Stimulated activated CD8-positive, alpha-beta memory T cell treated with anti-CD3 and anti-CD28 coated beads, Interleukin-4, amount 100 ng/mL, for 1 hour (primary cell): ENCODE measurements around the gene SSBP2.
"Not testable (repeated sequence)": the region's sequence is repeated elsewhere in the genome, so short reads cannot be mapped to it uniquely, and the experiment has no call there.

Source experiments
- DNase-seq, 2 donors: peaks; one replicate each; pipeline ENCODE4 v3.0.0-alpha.2; 2020; ENCODE audit warnings: low read depth in 2 of 2, low spot score in 1 of 2

Gene SSBP2

GRCh38 chr5:81533629-81534405 lies 217.1 kb downstream of the SSBP2 start:
- DNase-seq, result no peak

DNA sequence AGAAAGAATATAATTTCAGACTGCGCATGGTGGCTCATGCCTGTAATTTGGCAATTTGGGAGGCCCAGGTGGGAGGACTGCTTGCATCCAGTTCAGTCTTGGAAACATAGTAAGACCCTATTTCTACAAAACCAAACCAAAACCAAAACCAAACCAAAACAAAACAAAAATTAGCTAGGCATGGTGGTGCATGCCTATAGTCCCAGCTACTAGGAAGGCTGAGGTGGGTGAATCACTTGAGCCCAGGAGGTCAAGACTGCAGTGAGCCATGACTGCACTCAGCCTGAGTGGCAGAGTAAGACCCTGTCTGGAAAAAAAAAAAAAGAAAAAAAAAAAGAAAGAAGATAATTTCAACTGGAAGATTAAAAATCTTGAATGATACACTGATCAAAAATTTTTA lies 220.0 kb downstream of the SSBP2 start:
- DNase-seq, result no peak

DNA sequence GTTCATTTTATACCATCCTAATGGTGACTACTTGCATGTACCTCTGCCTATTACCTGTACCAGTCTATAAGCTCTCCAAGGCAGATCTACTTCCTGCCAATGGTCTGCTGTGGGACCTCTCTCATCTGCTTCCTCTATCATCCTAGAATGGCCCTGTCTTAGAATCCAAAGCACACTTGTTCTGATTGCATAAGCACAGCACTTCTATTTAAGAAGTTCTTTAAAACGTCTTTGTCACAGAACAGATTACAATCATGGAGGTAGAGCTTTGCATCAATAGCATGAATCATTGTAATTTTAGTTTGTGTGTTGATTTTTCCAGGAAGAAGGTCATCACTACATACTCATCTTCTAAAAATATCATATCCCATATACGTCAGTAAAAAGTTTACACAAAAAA lies 225.2 kb downstream of the SSBP2 start:
- no peak for DNase-seq

DNA sequence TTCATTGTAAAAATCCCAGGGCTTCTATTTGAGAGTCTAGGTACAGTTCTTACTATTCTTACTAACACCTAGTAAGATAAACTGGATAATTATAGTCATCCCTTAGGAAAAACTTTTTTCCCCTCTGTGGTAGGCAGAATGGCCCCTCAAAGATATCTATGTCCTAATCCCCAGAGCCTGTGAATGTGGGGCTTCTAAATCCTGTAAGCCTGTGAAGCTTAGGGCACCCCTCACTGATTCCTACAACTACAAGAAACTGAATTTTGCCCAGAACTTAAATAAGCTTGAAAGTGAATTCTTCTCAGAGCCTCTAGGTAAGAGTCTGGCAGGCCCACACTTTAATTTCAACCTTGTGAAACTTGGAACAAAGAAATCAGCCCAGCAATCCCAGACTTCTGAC lies 226.9 kb downstream of the SSBP2 start:
- no peak for DNase-seq

- DNase-seq, result no peak
These were observed 228.3 kb downstream of the SSBP2 start for GRCh38 chr5:81522571-81522970.

DNA sequence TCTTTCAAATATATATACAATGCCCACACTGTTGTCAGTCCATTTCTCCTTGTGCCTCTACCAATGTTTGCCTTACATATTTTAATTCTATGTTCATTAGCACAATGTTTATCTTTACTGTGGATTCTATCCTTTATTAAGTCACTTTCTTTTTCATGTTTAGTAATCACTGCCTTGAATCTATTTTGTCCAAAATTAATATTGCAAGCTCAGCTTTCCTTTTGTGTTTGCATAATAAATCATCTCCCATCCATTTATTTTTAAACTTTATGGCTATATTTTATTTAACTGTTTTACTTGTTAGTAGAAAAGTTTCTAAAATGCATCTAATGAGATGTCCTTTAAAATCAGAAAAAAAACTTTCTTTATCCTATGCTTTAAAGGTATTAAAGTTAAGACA lies 230.1 kb downstream of the SSBP2 start:
- DNase-seq, result no peak

GRCh38 chr5:81519217-81519905 lies 231.5 kb downstream of the SSBP2 start:
- no peak for DNase-seq

DNA sequence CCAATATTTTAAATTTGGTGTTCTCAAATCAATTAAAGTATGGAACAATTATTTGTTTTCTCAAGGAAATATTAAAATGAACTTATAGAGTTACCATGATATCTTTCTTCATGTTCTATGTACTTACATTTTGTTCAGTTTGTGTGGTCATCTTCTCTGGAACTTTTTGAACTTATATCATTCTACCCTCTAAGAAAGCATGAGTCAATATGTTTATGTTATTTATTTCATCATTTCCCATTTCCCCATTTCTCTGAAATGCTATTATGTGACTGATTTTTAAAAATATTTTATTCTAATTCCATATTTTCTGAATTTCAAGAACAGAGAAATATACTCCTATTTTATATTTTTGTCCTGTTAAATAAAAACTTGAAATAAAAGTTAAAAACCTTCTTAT lies 233.4 kb downstream of the SSBP2 start:
- DNase-seq, result no peak

DNA sequence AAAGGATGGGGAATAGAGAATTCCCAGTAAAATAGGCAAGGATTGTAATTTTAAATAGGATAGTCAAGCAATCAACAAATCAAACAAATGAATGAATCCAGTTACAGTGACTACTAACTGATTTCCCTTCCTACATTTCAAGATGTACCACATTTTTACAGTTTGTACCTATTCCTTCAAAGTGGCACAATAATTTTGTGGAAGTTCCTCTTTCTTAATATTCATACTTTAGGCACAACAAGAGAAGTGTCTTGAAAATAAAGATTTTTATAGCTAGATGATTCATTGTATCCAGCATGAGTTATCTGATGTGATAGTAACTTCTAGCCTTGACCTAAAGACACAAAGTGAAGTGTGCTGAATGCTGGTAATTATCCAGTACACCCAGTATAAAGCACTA lies 234.8 kb downstream of the SSBP2 start:
- DNase-seq, result no peak

- no peak for DNase-seq
These were observed 236.9 kb downstream of the SSBP2 start for GRCh38 chr5:81513982-81514381.

- DNase-seq, result no peak
These were observed 237.4 kb downstream of the SSBP2 start for GRCh38 chr5:81513473-81513872.

- DNase-seq, result no peak
These were observed 243.9 kb downstream of the SSBP2 start for GRCh38 chr5:81506900-81507588.

GRCh38 chr5:81506378-81506777 lies 244.5 kb downstream of the SSBP2 start:
- DNase-seq, result no peak

GRCh38 chr5:81505672-81506071 lies 245.2 kb downstream of the SSBP2 start:
- no peak for DNase-seq

GRCh38 chr5:81503602-81504001 lies 247.3 kb downstream of the SSBP2 start:
- DNase-seq, result not testable (repeated sequence)

DNA sequence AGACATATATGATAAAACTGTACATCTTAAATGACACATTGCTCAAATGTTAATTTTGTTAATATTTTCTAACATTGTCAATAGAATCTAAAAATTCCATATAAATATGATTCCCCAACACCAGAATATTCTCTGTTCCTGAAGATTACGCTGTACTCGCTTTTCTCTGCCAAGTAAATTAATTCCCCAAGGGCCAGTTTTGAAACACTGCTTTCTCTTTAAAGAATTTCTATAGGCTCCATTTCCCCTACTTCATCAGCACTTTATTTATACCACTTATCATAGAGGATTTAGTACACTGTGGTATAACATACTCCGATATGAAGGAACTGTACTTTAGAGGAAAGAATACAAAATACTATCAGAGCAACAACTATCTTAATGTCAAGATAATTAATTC lies 255.6 kb downstream of the SSBP2 start:
- no peak for DNase-seq

- DNase-seq, result no peak
These were observed 262.0 kb downstream of the SSBP2 start for GRCh38 chr5:81488862-81489261.

DNA sequence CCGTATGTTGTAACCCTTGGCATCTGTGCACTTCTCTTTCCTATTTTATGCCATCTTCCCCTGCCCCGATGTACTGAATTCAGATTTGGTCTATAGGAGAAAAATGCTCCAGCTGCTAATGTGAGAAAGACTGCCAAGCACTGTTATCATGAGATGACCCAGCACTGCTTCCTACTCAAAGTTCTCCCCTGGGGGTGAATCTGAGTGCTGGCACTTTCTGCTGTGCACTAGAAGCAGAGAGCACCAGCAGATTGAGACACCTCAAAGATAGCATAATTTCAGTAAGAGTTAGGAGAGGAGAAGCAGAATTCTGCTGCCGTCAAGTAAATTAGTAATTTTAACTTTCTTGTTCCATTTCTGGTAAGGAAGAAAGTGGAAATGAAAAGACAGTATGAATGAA lies 264.2 kb downstream of the SSBP2 start:
- no peak for DNase-seq

DNA sequence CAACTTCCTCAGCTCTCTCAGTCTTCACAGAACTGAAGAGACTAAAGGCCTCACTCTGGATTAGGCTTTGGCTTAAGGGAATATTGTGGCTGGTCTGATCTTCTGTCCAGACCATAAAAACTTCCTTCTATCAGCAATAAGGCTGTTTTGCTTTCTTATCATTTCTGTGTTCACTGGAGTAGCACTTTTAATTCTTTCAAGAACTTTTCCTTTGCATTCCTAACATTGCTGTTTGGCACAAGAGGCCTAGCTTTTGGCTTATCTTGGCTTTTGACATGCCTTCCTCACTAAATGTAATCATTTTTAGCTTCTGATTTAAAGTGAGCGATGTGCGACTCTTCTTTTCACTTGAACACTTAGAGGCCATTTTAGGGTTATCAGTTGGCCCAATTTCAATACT lies 268.3 kb downstream of the SSBP2 start:
- DNase-seq, result no peak

GRCh38 chr5:81473395-81473794 lies 277.5 kb downstream of the SSBP2 start:
- DNase-seq, result not testable (repeated sequence)

DNA sequence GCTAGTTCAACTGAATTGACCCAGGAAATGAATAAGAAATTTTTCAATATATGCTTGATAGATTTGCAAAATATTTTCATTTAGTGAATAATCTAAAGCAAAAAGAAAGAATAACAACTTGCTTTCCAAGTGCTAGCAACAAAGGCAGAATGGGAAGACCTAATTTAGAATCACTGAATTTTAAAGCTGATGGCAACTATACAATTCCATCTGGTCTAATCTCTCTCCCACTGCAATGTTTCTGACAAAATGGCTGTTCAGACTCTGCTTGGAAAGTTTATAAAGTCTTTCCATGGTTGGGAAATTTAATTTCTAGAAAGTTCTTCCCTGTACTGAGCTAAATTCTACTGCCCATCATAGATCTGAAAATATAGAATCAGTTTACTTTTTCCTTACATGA lies 281.2 kb downstream of the SSBP2 start:
- DNase-seq, result no peak

GRCh38 chr5:81450940-81451339 lies 300.0 kb downstream of the SSBP2 start:
- DNase-seq, result no peak
